OCI-LY1 (cell line): ENCODE results near the gene TJP1.

ENCODE experiments used
- CTCF ChIP-seq: fragments of 200-600 bp; sonication (generic), shearing (Covaris generic); IDR thresholded peaks from 2 replicates; pipeline ENCODE4 v1.5.1; 2017; ENCODE audit warnings: mild to moderate bottlenecking, antibody characterized with exemption, low read length, moderate library complexity, mixed read lengths
- EZH2 ChIP-seq: fragments of 200-600 bp; sonication (generic), shearing (Covaris generic); IDR thresholded peaks from 2 replicates; pipeline ENCODE4 v1.8.0; 2017; ENCODE audit warnings: borderline replicate concordance, mixed run types, mild to moderate bottlenecking, antibody characterized with exemption, low read length, moderate library complexity, mixed read lengths

- TF ChIP-seq CTCF = no peak
- no peak for TF ChIP-seq EZH2
Measured at GRCh38 chr15:29788433-29789034, 33.7 kb downstream of the TJP1 start.
